Fibroblast of the aortic adventitia (primary cell): ENCODE measurements around the gene HYAL3. TPM values are rescaled to one million over a fixed set of nuclear protein-coding genes. Genes with fewer than 3 reads are reported as not detected.
"Not testable (repeated sequence)": the region's sequence is repeated elsewhere in the genome, so short reads cannot be mapped to it uniquely, and the experiment has no call there.

ENCODE experiments used
- DNase-seq: peaks from one replicate; pipeline ENCODE4 v3.0.0-alpha.2; 2010; ENCODE audit warnings: low read depth
- H3K4me3 ChIP-seq: 2 replicates; pipeline ENCODE4 v1.5.1; 2011; ENCODE audit warnings: low read depth, mild to moderate bottlenecking, control low read depth, low read length, moderate library complexity
- total RNA-seq: library from RNA; depleted of rRNA; stranded (reverse); fragments of >200 nt; gene quantifications from 2 replicates; pipeline ENCODE4 v1.2.3, GENCODE V29; 2012; ENCODE audit warnings: low replicate concordance
- TF ChIP-seq, protein P1 (sequence below): IDR thresholded peaks from 2 replicates; pipeline ENCODE4 v1.5.1; 2011; ENCODE audit warnings: mild to moderate bottlenecking, low read length, control low read depth, inconsistent platforms; ENCODE audit not compliant: insufficient read depth

The HYAL3 gene
- total RNA-seq, 1 donor: 3.1 TPM

DNA sequence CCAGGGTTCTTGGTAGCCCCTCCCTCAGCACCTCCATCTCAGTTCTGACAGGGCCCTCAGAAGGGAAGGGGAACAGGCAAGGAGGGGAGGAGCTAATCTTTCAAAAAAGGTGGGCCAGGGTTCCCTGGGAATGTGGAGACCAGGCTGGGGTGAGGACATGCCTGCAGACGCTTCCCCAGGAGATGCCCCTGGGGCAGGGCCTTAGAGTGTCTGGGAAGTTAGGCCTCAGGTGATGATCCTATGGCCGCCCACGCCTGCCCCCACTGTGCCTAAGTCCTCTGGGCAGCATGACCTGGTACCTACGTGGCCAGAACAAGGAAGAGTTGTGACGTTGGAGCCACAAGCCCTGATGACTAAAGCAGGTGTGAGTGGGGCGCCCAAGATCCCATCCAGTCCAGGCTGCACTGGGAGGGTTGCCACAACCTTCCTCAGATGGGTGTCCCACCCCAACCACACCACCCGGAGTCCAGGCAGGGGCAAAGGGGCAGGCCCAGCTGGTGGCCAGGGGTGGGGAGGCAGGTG, 34.2 kb downstream of the HYAL3 start:
- DNase-seq: no peak
- H3K4me3 ChIP-seq: no peak overlapping the region
- TF ChIP-seq, protein P1, sequence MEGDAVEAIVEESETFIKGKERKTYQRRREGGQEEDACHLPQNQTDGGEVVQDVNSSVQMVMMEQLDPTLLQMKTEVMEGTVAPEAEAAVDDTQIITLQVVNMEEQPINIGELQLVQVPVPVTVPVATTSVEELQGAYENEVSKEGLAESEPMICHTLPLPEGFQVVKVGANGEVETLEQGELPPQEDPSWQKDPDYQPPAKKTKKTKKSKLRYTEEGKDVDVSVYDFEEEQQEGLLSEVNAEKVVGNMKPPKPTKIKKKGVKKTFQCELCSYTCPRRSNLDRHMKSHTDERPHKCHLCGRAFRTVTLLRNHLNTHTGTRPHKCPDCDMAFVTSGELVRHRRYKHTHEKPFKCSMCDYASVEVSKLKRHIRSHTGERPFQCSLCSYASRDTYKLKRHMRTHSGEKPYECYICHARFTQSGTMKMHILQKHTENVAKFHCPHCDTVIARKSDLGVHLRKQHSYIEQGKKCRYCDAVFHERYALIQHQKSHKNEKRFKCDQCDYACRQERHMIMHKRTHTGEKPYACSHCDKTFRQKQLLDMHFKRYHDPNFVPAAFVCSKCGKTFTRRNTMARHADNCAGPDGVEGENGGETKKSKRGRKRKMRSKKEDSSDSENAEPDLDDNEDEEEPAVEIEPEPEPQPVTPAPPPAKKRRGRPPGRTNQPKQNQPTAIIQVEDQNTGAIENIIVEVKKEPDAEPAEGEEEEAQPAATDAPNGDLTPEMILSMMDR: no peak

DNA sequence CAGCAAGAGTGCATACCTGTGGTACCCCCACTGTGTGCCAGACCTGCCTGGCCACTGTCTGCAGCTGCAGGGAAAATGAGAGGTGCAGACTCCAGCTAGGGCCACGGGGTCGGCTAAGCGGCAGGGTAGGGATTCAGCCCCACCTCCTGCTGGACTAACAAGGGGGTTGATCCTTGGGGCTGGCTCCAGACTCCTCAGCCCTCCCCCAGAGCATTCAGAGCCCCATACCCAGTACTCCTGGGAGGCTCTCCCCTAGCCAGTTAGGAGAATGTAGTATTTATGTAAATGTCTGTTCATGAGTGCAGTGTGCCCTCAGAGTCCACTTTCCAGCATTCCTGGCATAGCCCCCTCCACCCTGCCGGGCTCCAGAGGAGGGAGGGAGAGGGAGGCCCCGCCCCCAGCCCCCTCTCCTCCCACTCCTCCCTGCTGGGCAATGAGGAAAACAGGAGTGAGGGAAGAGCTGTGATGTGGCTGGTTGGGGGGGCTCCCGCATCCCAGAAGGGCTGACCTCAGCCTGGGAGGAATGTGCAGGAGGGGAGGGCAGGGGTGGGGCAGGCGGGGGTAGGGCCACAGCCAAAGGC, 34.7 kb downstream of the HYAL3 start:
- DNase-seq: peak; percentile 91
- TF ChIP-seq, protein P1: peak; percentile 9
- H3K4me3 ChIP-seq: no peak overlapping the region

DNA sequence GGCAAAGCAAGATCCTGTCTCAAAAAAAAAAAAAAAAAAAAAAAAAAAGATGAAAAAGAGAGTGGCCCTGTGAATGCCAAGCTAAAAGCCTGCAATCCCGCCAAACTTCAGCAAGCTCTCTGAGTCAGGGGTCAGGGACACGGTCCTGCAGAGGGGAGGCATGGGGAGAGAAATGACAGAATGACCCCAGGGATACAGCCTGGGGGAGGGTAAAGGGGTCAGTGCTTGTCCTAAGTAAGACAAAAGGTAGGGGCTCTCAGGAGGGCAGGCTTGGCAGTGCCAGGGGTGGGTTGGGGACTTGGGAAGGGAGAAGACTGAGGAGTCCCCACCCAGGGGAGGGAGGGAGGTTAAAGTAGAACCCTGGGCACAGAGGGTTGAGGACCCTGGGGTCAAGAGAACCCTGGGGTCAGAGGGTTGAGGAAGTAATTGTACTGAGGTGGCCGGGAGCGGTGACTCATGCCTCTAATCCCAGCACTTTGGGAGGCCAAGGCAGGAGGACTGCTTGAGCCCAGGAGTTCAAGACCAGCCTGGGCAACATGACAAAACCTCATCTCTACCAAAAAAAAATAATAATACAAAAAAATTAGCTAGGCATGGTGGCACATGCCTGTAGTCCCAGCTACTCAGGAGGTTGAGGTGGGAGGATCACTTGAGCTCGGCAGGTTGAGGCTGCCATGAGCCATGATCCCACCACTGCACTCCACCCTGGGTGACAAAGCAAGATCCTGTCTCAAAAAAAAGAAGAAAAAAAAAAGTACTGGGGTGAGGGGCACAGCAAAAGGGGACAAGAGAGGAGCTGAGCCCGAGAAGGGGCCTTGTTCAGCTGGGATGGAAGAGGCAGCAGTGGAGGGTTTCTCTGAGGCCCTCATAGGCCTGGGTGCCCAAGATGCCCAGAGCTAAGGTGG, 35.5 kb downstream of the HYAL3 start:
- peak; percentile 33 for DNase-seq
- no peak overlapping the region for H3K4me3 ChIP-seq
- TF ChIP-seq, protein P1: no peak

DNA sequence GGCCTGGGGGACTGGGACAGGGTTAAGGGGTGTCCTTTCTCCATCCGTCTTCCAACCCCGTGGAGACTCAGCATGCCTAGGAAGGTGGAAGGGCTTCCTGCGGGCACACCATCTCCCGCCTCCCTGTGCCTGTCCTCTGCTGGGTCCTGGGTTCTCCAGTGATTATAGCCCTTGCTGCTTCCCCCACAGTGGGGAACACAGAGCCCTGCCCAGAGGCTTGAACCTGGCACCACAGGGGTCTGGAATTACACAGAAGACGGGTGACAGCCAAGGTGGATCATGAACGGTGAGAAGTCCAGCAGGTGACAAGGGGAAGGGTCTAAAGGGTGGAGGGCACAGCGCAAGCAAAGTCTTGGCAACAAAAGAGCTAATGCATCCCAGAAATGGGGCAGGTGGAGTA, 36.4 kb downstream of the HYAL3 start:
- no peak for DNase-seq
- TF ChIP-seq, protein P1: no peak
- no peak overlapping the region for H3K4me3 ChIP-seq

- not testable (repeated sequence) for H3K4me3 ChIP-seq, DNase-seq
Measured at GRCh38 chr3:50262200-50262599, 37.0 kb downstream of the HYAL3 start.

GRCh38 chr3:50261505-50261904, 37.7 kb downstream of the HYAL3 start:
- no peak for DNase-seq
- H3K4me3 ChIP-seq: no peak overlapping the region
- TF ChIP-seq, protein P1: no peak

- DNase-seq: no peak
- H3K4me3 ChIP-seq: peak overlapping the region; percentile 64
- TF ChIP-seq, protein P1: no peak
Measured at GRCh38 chr3:50260942-50261441, 38.2 kb downstream of the HYAL3 start.
